Coronary artery (tissue), 2 donors: ENCODE measurements around the gene NACAD.

Experiments
- DNase-seq: peaks from one replicate; pipeline ENCODE4 v3.0.0-alpha.2; 2017; ENCODE audit warnings: low spot score
- H3K27ac ChIP-seq, 2 donors: fragments of 200-600 bp; sonication (generic); one replicate each; pipeline ENCODE4 v1.5.1; 2016 to 2019
- H3K4me3 ChIP-seq: fragments of 200-600 bp; sonication (generic); 2 replicates; pipeline ENCODE4 v1.5.1; 2016; ENCODE audit warnings: mild to moderate bottlenecking, moderate library complexity
- TF ChIP-seq, protein P1 (sequence below): fragments of 200-600 bp; sonication (generic); IDR thresholded peaks from one replicate; pipeline ENCODE4 v1.5.1; 2019; ENCODE audit warnings: antibody characterized with exemption

The NACAD gene

DNA sequence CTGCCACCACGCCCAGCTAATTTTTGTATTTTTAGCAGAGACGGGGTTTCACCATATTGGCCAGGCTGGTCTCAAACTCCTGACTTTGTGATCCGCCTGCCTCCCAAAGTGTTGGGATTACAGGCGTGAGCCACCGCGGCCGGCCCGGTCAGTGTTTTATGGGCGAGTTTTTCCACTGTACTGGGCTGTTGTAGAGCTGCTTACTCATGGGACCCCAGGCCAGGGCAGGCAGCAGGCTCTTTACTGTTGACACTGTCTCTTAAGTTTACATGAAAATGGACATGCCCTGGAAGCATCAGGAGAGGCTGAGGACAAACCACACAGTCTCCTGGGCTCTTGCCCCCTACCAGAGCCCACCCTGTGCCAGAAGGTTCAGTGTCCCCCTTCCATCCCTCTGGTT is 11.2 kb downstream of the NACAD start:
- no peak for DNase-seq
- TF ChIP-seq, protein P1, sequence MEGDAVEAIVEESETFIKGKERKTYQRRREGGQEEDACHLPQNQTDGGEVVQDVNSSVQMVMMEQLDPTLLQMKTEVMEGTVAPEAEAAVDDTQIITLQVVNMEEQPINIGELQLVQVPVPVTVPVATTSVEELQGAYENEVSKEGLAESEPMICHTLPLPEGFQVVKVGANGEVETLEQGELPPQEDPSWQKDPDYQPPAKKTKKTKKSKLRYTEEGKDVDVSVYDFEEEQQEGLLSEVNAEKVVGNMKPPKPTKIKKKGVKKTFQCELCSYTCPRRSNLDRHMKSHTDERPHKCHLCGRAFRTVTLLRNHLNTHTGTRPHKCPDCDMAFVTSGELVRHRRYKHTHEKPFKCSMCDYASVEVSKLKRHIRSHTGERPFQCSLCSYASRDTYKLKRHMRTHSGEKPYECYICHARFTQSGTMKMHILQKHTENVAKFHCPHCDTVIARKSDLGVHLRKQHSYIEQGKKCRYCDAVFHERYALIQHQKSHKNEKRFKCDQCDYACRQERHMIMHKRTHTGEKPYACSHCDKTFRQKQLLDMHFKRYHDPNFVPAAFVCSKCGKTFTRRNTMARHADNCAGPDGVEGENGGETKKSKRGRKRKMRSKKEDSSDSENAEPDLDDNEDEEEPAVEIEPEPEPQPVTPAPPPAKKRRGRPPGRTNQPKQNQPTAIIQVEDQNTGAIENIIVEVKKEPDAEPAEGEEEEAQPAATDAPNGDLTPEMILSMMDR: no peak
- no peak overlapping the region for H3K27ac ChIP-seq
- H3K4me3 ChIP-seq: no peak overlapping the region

DNA sequence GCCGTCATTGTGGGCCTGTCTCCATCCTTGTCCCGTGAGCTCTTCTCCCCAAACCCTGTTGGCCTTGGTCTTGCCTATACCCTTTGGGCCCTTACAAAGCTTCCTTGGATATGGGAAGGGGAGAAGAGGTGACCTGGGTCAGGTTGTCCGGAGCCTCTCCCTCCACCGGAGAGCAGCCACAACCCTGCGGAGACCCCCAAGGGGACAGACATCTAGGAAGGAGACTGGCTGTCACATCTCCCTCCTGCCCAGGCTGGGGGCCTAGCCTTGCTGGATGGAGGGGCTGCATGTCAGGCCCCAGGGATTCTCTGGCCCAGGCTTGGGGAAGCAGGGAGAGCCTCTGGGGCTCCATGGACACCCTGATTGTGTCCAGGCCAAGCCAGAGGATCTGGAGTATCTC is 11.8 kb downstream of the NACAD start:
- TF ChIP-seq, protein P1: no peak
- DNase-seq: no peak
- Histone ChIP-seq H3K4me3 (no peak overlapping the region), H3K27ac (no peak overlapping the region)

DNA sequence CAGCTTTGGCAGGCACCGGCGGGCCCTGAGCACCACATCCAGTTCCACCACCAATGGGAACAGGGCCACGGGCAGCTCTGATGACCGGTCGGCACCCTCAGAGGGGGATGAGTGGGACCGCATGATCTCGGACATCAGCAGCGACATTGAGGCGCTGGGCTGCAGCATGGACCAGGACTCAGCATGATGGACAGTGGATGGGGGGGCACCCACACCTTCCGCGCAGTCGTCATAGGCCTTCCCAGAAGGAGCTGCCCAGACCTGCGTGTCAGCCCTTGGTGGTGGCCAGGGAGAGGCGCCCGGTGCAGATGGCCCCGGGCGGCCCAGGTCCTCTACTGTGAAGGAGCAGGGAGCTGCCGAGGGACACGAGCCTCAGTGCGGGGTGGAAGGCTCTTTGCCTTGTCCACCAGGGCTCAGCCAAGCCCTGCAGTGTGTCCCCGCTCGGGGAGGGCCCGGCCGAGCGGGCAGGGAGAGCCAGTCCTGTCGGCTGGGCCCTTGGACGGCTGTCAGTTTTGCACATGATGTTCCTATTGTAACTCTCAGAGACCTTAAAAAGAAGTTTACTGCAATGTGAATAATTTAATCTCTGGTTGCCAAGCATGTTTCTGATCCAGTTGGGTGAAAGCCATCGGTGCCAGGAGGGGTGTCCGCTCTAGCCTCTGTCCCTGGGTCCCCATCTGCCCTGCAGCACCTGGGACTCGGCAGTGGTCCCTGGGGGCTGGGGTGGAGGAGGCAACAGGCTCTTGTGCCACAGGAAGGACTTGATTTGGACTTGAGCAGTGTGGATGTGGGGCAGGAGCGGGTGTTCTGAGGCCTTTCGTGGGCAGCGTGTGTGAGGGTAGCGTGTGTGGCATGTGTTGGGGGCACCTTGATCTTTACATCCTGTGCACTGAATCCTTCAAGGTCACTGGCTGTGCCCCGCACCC is 12.6 kb downstream of the NACAD start:
- no peak overlapping the region for H3K27ac ChIP-seq
- no peak for DNase-seq
- no peak overlapping the region for H3K4me3 ChIP-seq

DNA sequence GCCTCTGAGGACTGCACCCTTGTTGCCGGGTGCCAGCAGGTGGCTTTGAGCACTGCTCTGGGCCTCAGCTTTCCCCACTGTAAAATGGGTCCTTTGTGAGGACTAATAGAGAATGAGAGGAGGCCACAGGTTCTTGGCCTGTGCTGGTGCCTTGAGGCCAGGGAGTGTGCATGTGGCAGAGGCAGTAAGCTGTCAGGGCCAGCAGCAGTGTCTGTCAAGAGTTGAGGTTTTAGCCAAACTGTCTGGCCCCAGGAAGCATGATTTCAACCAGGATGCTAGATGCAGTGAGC is 13.5 kb downstream of the NACAD start:
- TF ChIP-seq, protein P1: no peak
- no peak overlapping the region for H3K27ac ChIP-seq
- DNase-seq: no peak
- H3K4me3 ChIP-seq: no peak overlapping the region

More for the DNA sequence above, 12.6 kb downstream of the NACAD start:
- TF ChIP-seq, protein P1: no peak

DNA sequence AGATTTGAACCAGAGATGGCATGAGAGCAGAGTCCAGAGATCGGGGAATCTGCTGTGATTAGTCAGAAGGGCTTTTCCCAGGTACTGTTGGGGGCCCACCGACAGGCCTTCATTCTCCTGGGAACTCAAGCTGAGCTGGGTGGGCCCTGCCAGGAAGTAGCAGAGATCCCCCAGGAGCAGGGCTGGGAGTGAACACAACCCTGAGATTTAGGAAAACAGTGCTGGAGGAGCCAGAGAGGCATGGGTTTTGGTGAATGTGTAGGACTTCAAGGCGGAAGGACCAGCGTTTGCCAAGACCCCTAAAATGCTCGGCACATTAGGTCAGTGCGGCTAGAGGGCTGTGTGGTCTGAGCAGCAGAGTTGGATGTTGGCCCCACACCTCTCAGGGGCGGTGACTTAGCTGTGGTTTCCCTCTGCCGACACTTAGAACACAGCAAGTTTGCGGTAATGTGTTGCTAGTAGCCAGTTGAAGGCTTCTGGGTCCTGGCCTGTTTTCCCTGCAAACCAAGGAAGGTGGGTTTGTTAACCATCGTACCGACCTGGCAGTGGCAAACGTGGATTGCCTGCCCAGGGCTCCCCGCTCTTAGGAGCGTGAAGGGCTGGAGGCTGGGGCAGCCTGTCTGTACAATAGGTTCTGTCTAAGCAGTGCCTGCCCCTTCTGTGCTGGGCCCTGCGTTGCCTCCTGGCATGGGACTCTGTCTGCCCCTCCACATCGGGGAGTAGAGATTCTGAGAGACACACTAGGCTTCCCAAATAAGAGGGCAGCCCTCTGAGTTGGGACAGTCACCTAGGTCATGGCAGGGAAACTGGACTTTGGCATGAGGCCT is 14.0 kb downstream of the NACAD start:
- DNase-seq: no peak
- H3K4me3 ChIP-seq: no peak overlapping the region
- no peak overlapping the region for H3K27ac ChIP-seq
- TF ChIP-seq, protein P1: no peak

DNA sequence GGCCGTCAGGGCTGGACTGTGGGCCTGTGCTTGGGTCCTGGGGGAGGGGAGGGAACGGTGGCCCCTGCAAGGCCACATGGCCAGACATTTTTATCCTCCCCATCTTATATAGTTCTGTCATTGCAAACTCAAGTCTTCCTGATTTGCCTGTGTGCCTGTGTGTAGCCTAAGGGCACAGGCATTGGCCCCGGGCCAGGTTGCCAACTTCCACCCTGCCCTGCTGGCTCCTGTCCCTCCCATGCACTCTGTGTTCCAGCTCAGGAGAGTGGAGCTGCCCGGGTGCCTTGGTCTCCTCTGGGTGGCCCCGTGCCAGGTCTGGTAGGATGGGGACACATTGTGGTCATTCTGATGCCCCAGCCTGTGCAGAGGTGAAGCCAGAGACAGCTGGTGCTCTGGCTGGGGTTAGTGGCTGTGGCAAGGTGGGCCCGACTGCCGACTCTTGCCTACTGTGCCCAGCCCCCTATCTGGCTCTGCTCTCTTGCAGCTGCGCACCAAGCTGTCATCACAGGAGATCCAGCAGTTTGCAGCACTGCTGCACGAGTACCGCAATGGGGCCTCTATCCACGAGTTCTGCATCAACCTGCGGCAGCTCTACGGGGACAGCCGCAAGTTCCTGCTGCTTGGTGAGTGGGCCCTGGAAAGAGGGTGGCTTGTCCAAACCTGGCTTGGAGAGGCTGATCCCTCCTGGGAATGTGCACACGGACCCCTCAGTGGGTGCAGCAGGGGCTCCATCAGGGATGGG is 14.8 kb downstream of the NACAD start:
- TF ChIP-seq, protein P1: no peak
- no peak overlapping the region for H3K4me3 ChIP-seq
- H3K27ac ChIP-seq: no peak overlapping the region
- no peak for DNase-seq
